Epithelial cell of proximal tubule (primary cell): ENCODE data around the gene LRRC43. TPM values are rescaled to one million over a fixed set of nuclear protein-coding genes. Genes with fewer than 3 reads are reported as not detected.
A peak's percentile ranks its signal among the peaks of the same experiment; 100 is the strongest.

Source experiments
- DNase-seq: peaks from one replicate; pipeline ENCODE4 v3.0.0-alpha.2; 2011; ENCODE audit warnings: low read depth
- H3K4me3 ChIP-seq: 2 replicates; pipeline ENCODE4 v1.5.1; 2011; ENCODE audit warnings: low read depth, mild to moderate bottlenecking, low read length
- total RNA-seq: library from RNA; depleted of rRNA; stranded (reverse); fragments of >200 nt; gene quantifications from 2 replicates; pipeline ENCODE4 v1.2.3, GENCODE V29; 2015
- TF ChIP-seq, protein P1 (sequence below): conservative IDR thresholded peaks from 2 replicates; pipeline ENCODE4 v1.5.1; 2012; ENCODE audit warnings: low read depth, mild to moderate bottlenecking, low read length

Gene LRRC43, protein sequence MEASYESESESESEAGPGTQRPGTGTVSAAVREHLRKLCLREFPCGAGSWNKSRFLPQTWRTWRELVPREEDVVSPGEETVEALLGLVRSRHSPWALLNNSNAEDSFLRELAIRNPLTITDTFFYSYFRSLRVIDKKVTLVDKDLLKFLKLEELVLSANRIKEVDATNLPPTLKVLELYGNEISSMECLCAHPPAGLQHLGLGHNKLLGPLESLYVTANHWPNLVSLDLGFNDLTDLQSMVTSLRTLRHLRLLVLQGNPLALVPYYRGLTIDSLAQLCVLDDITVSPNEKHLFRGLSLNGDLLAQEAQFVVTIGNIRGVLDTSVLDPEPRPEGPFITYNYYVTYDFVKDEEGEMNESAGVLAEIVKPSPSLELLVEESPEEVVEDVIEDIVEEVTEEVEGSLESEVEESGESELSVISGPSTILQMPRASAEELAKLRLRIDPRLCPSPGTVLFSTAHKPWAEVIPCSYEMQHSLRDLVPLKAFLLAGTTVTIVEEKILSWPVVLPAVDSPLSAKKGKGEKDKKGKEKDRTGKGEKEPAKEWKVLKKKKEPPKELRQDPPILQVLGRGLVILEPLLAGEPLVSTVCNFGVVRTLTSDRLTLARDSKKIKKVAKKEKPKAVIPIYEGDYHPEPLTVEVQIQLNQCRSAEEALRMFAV
- 2.5 TPM in 1 of 2 replicates, not detected in the other for total RNA-seq

DNA sequence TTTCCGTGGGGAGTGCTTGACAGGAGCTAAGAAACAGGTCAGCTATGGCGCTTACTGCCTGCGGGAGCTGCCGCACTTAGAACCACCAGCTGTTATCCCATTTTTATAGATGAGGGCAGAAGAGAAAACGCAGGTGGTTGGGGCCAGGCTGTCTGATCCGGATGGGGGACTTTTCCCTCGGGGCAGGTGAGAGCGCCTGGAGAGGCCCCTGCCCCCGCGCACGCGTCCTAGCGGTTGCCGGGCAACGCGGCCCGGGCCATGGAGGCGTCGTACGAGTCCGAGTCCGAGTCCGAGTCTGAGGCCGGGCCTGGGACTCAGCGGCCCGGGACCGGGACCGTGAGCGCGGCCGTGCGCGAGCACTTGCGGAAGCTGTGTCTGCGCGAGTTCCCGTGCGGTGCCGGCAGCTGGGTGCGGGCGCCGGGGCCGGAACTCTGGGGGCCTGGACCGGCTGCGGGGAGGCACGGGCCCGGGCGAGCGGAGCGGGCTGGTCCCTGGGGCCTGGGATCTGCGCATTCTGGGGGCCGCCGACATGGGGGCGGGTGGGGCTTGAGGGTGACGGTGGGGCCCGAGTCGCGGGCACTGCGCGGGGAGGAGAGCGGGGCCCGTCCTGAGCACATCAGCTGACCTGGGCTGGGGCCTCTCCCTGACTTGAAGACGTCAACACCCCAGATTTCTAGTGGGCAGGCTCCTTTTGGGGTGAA lies at the start of gene LRRC43:
Gene LRRC43, plus strand, starts transcription at position 237 of the 701 bp plus-strand sequence. Its CDS starts 22 bp downstream, at position 259.
- no peak for DNase-seq
- H3K4me3 ChIP-seq, result peak within 1 kb of the TSS; percentile 55
- TF ChIP-seq, protein P1, sequence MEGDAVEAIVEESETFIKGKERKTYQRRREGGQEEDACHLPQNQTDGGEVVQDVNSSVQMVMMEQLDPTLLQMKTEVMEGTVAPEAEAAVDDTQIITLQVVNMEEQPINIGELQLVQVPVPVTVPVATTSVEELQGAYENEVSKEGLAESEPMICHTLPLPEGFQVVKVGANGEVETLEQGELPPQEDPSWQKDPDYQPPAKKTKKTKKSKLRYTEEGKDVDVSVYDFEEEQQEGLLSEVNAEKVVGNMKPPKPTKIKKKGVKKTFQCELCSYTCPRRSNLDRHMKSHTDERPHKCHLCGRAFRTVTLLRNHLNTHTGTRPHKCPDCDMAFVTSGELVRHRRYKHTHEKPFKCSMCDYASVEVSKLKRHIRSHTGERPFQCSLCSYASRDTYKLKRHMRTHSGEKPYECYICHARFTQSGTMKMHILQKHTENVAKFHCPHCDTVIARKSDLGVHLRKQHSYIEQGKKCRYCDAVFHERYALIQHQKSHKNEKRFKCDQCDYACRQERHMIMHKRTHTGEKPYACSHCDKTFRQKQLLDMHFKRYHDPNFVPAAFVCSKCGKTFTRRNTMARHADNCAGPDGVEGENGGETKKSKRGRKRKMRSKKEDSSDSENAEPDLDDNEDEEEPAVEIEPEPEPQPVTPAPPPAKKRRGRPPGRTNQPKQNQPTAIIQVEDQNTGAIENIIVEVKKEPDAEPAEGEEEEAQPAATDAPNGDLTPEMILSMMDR, result no peak

DNA sequence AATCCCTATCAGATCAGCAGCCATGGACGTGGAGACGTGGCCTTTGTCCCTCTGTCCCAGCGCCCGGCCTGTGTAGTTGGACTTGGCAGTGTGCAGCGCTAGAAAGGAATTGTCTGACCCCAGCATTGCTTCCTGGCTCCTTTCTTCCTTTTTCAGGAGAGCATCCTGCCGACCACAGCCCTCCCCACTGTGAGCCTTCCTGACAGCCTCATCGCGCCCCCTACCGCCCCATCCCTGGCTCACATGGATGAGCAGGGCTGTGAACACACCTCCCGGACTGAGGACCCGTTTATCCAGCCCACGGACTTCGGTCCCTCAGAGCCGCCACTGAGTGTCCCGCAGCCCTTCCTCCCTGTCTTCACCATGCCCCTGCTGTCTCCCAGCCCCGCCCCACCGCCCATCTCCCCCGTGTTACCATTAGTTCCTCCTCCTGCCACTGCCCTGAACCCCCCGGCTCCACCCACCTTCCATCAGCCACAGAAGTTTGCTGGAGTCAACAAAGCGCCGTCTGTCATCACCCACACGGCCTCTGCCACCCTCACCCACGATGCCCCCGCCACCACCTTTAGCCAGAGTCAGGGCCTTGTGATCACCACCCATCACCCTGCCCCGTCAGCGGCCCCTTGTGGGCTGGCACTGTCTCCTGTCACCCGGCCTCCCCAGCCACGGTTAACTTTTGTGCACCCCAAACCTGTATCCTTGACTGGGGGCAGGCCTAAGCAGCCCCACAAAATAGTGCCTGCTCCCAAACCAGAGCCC lies 49.6 kb upstream of the LRRC43 start:
- no peak for DNase-seq
- H3K4me3 ChIP-seq, result no peak overlapping the region
- TF ChIP-seq, protein P1, result no peak

- no peak overlapping the region for H3K4me3 ChIP-seq
- TF ChIP-seq, protein P1, result no peak
- no peak for DNase-seq
These were observed 47.4 kb upstream of the LRRC43 start for GRCh38 chr12:122135437-122136031.

GRCh38 chr12:122137229-122137628 lies 45.7 kb upstream of the LRRC43 start:
- TF ChIP-seq, protein P1, result no peak
- H3K4me3 ChIP-seq, result no peak overlapping the region
- DNase-seq, result no peak

DNA sequence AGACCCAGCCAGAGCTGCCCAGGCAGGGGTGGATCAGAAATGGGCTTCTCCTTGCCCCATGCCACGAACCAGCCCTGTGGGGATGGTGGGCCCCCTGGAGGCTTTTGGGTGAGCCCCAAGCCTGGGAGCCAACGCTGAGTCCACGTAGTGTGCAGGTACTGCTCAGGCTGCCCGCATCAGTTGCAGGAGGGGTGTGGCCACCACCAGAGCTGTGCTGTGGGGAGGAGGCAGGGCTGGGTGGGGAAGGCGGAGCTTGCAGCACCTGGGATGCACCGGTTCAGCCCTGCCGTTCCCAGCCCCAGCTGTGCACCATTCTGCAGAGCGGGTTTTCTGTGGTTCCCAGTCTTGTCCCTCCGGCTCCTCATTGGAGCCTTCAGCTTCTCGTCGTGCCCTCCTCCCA lies 45.2 kb upstream of the LRRC43 start:
- TF ChIP-seq, protein P1, result no peak
- no peak overlapping the region for H3K4me3 ChIP-seq

GRCh38 chr12:122138181-122138580 lies 44.7 kb upstream of the LRRC43 start:
- no peak for DNase-seq
- no peak overlapping the region for H3K4me3 ChIP-seq
- TF ChIP-seq, protein P1, result no peak

More for the DNA sequence above, 45.2 kb upstream of the LRRC43 start:
- no peak for DNase-seq
